ENCODE measurements around the gene ZIC5.

ZIC5 gene

GRCh38 chr13:99973808-99974185, 2.2 kb upstream of the ZIC5 start:
- no peak for TF ChIP-seq CTCF (IDR thresholded peaks at IDR 0.05; ENCODE audit: low read length, missing control alignments)
- DNase-seq (ENCODE audit: low read depth), result no peak
- H3K4me3 ChIP-seq (replicated peaks; ENCODE audit: low read depth, low read length), result no peak overlapping the region

- DNase-seq (ENCODE audit: low read depth), result no peak
- no peak overlapping the region for H3K4me3 ChIP-seq (replicated peaks; ENCODE audit: low read depth, low read length)
- no peak for TF ChIP-seq CTCF (IDR thresholded peaks at IDR 0.05; ENCODE audit: low read length, missing control alignments)
Measured at GRCh38 chr13:99973163-99973807, 1.7 kb upstream of the ZIC5 start.

GRCh38 chr13:99972190-99972731, 694 bp upstream of the ZIC5 start:
- H3K4me3 ChIP-seq (replicated peaks; ENCODE audit: low read depth, low read length), result no peak overlapping the region
- DNase-seq (ENCODE audit: low read depth), result no peak
- TF ChIP-seq CTCF (IDR thresholded peaks at IDR 0.05; ENCODE audit: low read length, missing control alignments), result no peak

- DNase-seq (ENCODE audit: low read depth), result no peak
- TF ChIP-seq CTCF (IDR thresholded peaks at IDR 0.05; ENCODE audit: low read length, missing control alignments), result no peak
- no peak overlapping the region for H3K4me3 ChIP-seq (replicated peaks; ENCODE audit: low read depth, low read length)
Measured at GRCh38 chr13:99970651-99971575, 654 bp downstream of the ZIC5 start.

- no peak for DNase-seq (ENCODE audit: low read depth)
- H3K4me3 ChIP-seq (replicated peaks; ENCODE audit: low read depth, low read length), result no peak overlapping the region
- TF ChIP-seq CTCF (IDR thresholded peaks at IDR 0.05; ENCODE audit: low read length, missing control alignments), result no peak
Measured at GRCh38 chr13:99969919-99970650, 1.5 kb downstream of the ZIC5 start.

- no peak for TF ChIP-seq CTCF (IDR thresholded peaks at IDR 0.05; ENCODE audit: low read length, missing control alignments)
- no peak for DNase-seq (ENCODE audit: low read depth)
- no peak overlapping the region for H3K4me3 ChIP-seq (replicated peaks; ENCODE audit: low read depth, low read length)
Measured at GRCh38 chr13:99969453-99969918, 2.1 kb downstream of the ZIC5 start.

Data from fibroblast of pulmonary artery (primary cell).